ENCODE data around the gene TAOK1.

- TF ChIP-seq, protein P1, sequence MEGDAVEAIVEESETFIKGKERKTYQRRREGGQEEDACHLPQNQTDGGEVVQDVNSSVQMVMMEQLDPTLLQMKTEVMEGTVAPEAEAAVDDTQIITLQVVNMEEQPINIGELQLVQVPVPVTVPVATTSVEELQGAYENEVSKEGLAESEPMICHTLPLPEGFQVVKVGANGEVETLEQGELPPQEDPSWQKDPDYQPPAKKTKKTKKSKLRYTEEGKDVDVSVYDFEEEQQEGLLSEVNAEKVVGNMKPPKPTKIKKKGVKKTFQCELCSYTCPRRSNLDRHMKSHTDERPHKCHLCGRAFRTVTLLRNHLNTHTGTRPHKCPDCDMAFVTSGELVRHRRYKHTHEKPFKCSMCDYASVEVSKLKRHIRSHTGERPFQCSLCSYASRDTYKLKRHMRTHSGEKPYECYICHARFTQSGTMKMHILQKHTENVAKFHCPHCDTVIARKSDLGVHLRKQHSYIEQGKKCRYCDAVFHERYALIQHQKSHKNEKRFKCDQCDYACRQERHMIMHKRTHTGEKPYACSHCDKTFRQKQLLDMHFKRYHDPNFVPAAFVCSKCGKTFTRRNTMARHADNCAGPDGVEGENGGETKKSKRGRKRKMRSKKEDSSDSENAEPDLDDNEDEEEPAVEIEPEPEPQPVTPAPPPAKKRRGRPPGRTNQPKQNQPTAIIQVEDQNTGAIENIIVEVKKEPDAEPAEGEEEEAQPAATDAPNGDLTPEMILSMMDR (IDR thresholded peaks at IDR 0.05) = no peak
- TF ChIP-seq POLR2A (IDR thresholded peaks at IDR 0.05) = no peak
Measured at GRCh38 chr17:29571883-29572681, 181.9 kb downstream of the TAOK1 start.

Measured in Peyer's patch (tissue), 4 donors.